WTC11 (cell line): ENCODE results near the gene RND3. TPM values are rescaled to one million over a fixed set of nuclear protein-coding genes. Genes with fewer than 3 reads are reported as not detected.

ENCODE experiments used
- ATAC-seq: fragments of 200-7000 bp; cut with Tn5 transposase; 2 replicates; pipeline ENCODE4 v1.10.0; 2021; ENCODE audit warnings: mild to moderate bottlenecking, moderate library complexity
- CTCF ChIA-PET: fragments of 300-600 bp; sonication (Branson Sonifier 250); formaldehyde crosslinking; loops from one replicate; lab custom pipeline; 2021; ENCODE audit warnings: antibody characterized with exemption; lab: Charles Lee
- POLR2A ChIA-PET: fragments of 350-600 bp; sonication (Branson Sonifier 250); formaldehyde crosslinking; loops from one replicate; lab custom pipeline; 2021; ENCODE audit warnings: antibody characterized with exemption; lab: Charles Lee
- DNase-seq: peaks from one replicate; pipeline ENCODE4 v3.0.0; 2021; ENCODE audit warnings: low spot score
- H3K27ac Mint-ChIP-seq: 2 replicates; pipeline ENCODE4 v1.8.0; 2021; ENCODE audit warnings: mixed read lengths
- H3K27me3 Mint-ChIP-seq: 2 replicates; pipeline ENCODE4 v1.8.0; 2021; ENCODE audit warnings: low read depth, mild to moderate bottlenecking, moderate library complexity, mixed read lengths
- H3K36me3 Mint-ChIP-seq: 2 replicates; pipeline ENCODE4 v1.8.0; 2021; ENCODE audit warnings: mixed read lengths
- H3K4me1 Mint-ChIP-seq: 2 replicates; pipeline ENCODE4 v1.8.0; 2022; ENCODE audit warnings: mixed read lengths
- H3K4me3 Mint-ChIP-seq: 2 replicates; pipeline ENCODE4 v1.8.0; 2021; ENCODE audit warnings: mild to moderate bottlenecking, moderate library complexity, mixed read lengths
- H3K9me3 Mint-ChIP-seq: 2 replicates; pipeline ENCODE4 v1.8.0; 2021; ENCODE audit warnings: mixed read lengths
- CREB1 ChIP-seq: sonication (generic); formaldehyde crosslinking; IDR thresholded peaks from 2 replicates; pipeline ENCODE4 v1.8.0; 2023; ENCODE audit warnings: mild to moderate bottlenecking, missing genetic modification reagents
- ELF4 ChIP-seq: sonication (generic); formaldehyde crosslinking; IDR thresholded peaks from 2 replicates; pipeline ENCODE4 v1.8.1; 2022; ENCODE audit warnings: low read depth, mild to moderate bottlenecking, moderate library complexity, missing genetic modification reagents
- FOXJ3 ChIP-seq: sonication (generic); formaldehyde crosslinking; IDR thresholded peaks from 2 replicates; pipeline ENCODE4 v1.9.0; 2021; ENCODE audit warnings: missing genetic modification reagents, mild to moderate bottlenecking, borderline replicate concordance
- GRHL2 ChIP-seq: fragments of 250-450 bp; sonication (Bioruptor Pico); IDR thresholded peaks from 2 replicates; pipeline ENCODE4 v1.8.0; 2022; ENCODE audit warnings: mild to moderate bottlenecking, moderate library complexity; ENCODE audit not compliant: insufficient replicate concordance, severe bottlenecking
- TEAD1 ChIP-seq: sonication (generic); formaldehyde crosslinking; IDR thresholded peaks from 2 replicates; pipeline ENCODE4 v1.8.0; 2022; ENCODE audit warnings: mild to moderate bottlenecking, missing genetic modification reagents
- ZNF317 ChIP-seq: sonication (generic); formaldehyde crosslinking; IDR thresholded peaks from 2 replicates; pipeline ENCODE4 v1.8.1; 2023; ENCODE audit warnings: low read depth, mild to moderate bottlenecking, moderate library complexity, missing genetic modification reagents, borderline replicate concordance
- ZNF416 ChIP-seq: fragments of 250-450 bp; sonication (Bioruptor Pico); IDR thresholded peaks from 2 replicates; pipeline ENCODE4 v1.9.0; 2021; ENCODE audit warnings: mild to moderate bottlenecking, inconsistent platforms
- ZNF532 ChIP-seq: fragments of 250-450 bp; sonication (Bioruptor Pico); IDR thresholded peaks from 2 replicates; pipeline ENCODE4 v1.9.0; 2021; ENCODE audit warnings: mild to moderate bottlenecking, borderline replicate concordance
- ZNF671 ChIP-seq: fragments of 250-450 bp; sonication (Bioruptor Pico); IDR thresholded peaks from 2 replicates; pipeline ENCODE4 v1.8.0; 2021; ENCODE audit warnings: mild to moderate bottlenecking
- total RNA-seq: library from RNA; stranded (reverse); gene quantifications from 3 replicates; pipeline ENCODE4 v1.2.3, GENCODE V29; 2021
- TF ChIP-seq, protein P1 (sequence below): sonication (generic); formaldehyde crosslinking; IDR thresholded peaks from 2 replicates; pipeline ENCODE4 v1.8.1; 2022; ENCODE audit warnings: mild to moderate bottlenecking, moderate library complexity, missing genetic modification reagents
- TF ChIP-seq, protein P2 (sequence below): sonication (generic); formaldehyde crosslinking; IDR thresholded peaks from 2 replicates; pipeline ENCODE4 v1.8.1; 2023; ENCODE audit warnings: mild to moderate bottlenecking, missing genetic modification reagents, borderline replicate concordance
- TF ChIP-seq, protein P3 (sequence below): fragments of 250-450 bp; sonication (Bioruptor Pico); IDR thresholded peaks from 2 replicates; pipeline ENCODE4 v1.9.0; 2021; ENCODE audit warnings: moderate library complexity, mild to moderate bottlenecking, inconsistent platforms, borderline replicate concordance
- TF ChIP-seq, protein P4 (sequence below): sonication (generic); formaldehyde crosslinking; IDR thresholded peaks from 2 replicates; pipeline ENCODE4 v1.8.1; 2022; ENCODE audit warnings: low read depth, mild to moderate bottlenecking, moderate library complexity, missing genetic modification reagents, borderline replicate concordance

Gene RND3
- total RNA-seq, 1 experiment from 2014 or later: 64.4 TPM

- H3K4me1 Mint-ChIP-seq: no peaks in the 10 kb centered on the region
- H3K4me3 Mint-ChIP-seq: no peak overlapping the region
- CTCF ChIA-PET: no interaction called here
Observed at GRCh38 chr2:150438041-150438440, 49.4 kb downstream of the RND3 start.

More at GRCh38 chr2:150438041-150438440, 49.4 kb downstream of the RND3 start:
- no peak for DNase-seq
- POLR2A ChIA-PET: no interaction called here
- peaks cover 33% of the 10 kb centered on the region for H3K9me3 Mint-ChIP-seq
- ATAC-seq: no peak
- no peak overlapping the region for H3K27ac Mint-ChIP-seq
- H3K36me3 Mint-ChIP-seq: peaks cover 30% of the 10 kb centered on the region
- H3K27me3 Mint-ChIP-seq: no peaks in the 10 kb centered on the region
- TF ChIP-seq CREB1 (CRISPR knock-in tag) (no peak), ZNF317 (CRISPR knock-in tag) (no peak), ZNF416 (CRISPR knock-in tag) (no peak), FOXJ3 (no peak), GRHL2 (CRISPR knock-in tag) (no peak), TEAD1 (CRISPR knock-in tag) (no peak), ZNF532 (CRISPR knock-in tag) (no peak), ZNF671 (no peak), ELF4 (CRISPR knock-in tag) (no peak)
- TF ChIP-seq, protein P1, sequence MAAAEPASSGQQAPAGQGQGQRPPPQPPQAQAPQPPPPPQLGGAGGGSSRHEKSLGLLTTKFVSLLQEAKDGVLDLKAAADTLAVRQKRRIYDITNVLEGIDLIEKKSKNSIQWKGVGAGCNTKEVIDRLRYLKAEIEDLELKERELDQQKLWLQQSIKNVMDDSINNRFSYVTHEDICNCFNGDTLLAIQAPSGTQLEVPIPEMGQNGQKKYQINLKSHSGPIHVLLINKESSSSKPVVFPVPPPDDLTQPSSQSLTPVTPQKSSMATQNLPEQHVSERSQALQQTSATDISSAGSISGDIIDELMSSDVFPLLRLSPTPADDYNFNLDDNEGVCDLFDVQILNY: no peak
- TF ChIP-seq, protein P2, sequence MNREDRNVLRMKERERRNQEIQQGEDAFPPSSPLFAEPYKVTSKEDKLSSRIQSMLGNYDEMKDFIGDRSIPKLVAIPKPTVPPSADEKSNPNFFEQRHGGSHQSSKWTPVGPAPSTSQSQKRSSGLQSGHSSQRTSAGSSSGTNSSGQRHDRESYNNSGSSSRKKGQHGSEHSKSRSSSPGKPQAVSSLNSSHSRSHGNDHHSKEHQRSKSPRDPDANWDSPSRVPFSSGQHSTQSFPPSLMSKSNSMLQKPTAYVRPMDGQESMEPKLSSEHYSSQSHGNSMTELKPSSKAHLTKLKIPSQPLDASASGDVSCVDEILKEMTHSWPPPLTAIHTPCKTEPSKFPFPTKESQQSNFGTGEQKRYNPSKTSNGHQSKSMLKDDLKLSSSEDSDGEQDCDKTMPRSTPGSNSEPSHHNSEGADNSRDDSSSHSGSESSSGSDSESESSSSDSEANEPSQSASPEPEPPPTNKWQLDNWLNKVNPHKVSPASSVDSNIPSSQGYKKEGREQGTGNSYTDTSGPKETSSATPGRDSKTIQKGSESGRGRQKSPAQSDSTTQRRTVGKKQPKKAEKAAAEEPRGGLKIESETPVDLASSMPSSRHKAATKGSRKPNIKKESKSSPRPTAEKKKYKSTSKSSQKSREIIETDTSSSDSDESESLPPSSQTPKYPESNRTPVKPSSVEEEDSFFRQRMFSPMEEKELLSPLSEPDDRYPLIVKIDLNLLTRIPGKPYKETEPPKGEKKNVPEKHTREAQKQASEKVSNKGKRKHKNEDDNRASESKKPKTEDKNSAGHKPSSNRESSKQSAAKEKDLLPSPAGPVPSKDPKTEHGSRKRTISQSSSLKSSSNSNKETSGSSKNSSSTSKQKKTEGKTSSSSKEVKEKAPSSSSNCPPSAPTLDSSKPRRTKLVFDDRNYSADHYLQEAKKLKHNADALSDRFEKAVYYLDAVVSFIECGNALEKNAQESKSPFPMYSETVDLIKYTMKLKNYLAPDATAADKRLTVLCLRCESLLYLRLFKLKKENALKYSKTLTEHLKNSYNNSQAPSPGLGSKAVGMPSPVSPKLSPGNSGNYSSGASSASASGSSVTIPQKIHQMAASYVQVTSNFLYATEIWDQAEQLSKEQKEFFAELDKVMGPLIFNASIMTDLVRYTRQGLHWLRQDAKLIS (CRISPR knock-in tag): no peak
- TF ChIP-seq, protein P3, sequence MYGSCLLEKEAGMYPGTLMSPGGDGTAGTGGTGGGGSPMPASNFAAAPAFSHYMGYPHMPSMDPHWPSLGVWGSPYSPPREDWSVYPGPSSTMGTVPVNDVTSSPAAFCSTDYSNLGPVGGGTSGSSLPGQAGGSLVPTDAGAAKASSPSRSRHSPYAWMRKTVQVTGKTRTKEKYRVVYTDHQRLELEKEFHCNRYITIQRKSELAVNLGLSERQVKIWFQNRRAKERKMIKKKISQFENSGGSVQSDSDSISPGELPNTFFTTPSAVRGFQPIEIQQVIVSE (CRISPR knock-in tag): no peak
- TF ChIP-seq, protein P4, sequence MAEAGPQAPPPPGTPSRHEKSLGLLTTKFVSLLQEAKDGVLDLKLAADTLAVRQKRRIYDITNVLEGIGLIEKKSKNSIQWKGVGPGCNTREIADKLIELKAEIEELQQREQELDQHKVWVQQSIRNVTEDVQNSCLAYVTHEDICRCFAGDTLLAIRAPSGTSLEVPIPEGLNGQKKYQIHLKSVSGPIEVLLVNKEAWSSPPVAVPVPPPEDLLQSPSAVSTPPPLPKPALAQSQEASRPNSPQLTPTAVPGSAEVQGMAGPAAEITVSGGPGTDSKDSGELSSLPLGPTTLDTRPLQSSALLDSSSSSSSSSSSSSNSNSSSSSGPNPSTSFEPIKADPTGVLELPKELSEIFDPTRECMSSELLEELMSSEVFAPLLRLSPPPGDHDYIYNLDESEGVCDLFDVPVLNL: no peak
- TF ChIP-seq, all 79 proteins: peak for 0
